GM19395 (cell line): ENCODE measurements around the gene MMP25.
A peak's percentile ranks its signal among the peaks of the same experiment; 100 is the strongest.
"Not testable (repeated sequence)": the region's sequence is repeated elsewhere in the genome, so short reads cannot be mapped to it uniquely, and the experiment has no call there.

Experiments
- ATAC-seq: cut with Tn5 transposase; IDR thresholded peaks from one replicate; pipeline ENCODE4 v1.9.1; 2021; ENCODE audit warnings: mild to moderate bottlenecking, moderate library complexity; ENCODE audit not compliant: unreplicated experiment

Gene MMP25

GRCh38 chr16:3071655-3072054, 25.3 kb downstream of the MMP25 start:
- no peak for ATAC-seq

- ATAC-seq, result not testable (repeated sequence)
Observed at GRCh38 chr16:3072148-3072547, 25.8 kb downstream of the MMP25 start.

GRCh38 chr16:3072576-3073263, 26.4 kb downstream of the MMP25 start:
- not testable (repeated sequence) for ATAC-seq

GRCh38 chr16:3073448-3073847, 27.1 kb downstream of the MMP25 start:
- ATAC-seq, result no peak

GRCh38 chr16:3074860-3075522, 28.6 kb downstream of the MMP25 start:
- ATAC-seq, result peak; percentile 77

GRCh38 chr16:3075523-3075915, 29.2 kb downstream of the MMP25 start:
- ATAC-seq, result no peak

GRCh38 chr16:3075946-3076345, 29.6 kb downstream of the MMP25 start:
- not testable (repeated sequence) for ATAC-seq

- ATAC-seq, result no peak
Observed at GRCh38 chr16:3076577-3076976, 30.2 kb downstream of the MMP25 start.

GRCh38 chr16:3080024-3080423, 33.7 kb downstream of the MMP25 start:
- no peak for ATAC-seq

- ATAC-seq, result not testable (repeated sequence)
Observed at GRCh38 chr16:3081957-3082356, 35.6 kb downstream of the MMP25 start.

- not testable (repeated sequence) for ATAC-seq
Observed at GRCh38 chr16:3083408-3083807, 37.0 kb downstream of the MMP25 start.

GRCh38 chr16:3084491-3084890, 38.1 kb downstream of the MMP25 start:
- no peak for ATAC-seq

GRCh38 chr16:3084969-3085670, 38.8 kb downstream of the MMP25 start:
- no peak for ATAC-seq

- no peak for ATAC-seq
Observed at GRCh38 chr16:3085868-3086595, 39.7 kb downstream of the MMP25 start.

GRCh38 chr16:3086596-3087242, 40.4 kb downstream of the MMP25 start:
- no peak for ATAC-seq

GRCh38 chr16:3087243-3088235, 41.2 kb downstream of the MMP25 start:
- no peak for ATAC-seq

- ATAC-seq, result no peak
Observed at GRCh38 chr16:3088450-3088849, 42.1 kb downstream of the MMP25 start.

GRCh38 chr16:3088925-3089716, 42.8 kb downstream of the MMP25 start:
- ATAC-seq, result no peak
